HG03432 (cell line): ENCODE measurements around the gene SEC22A.

ENCODE experiments used
- ATAC-seq: cut with Tn5 transposase; IDR thresholded peaks from one replicate; pipeline ENCODE4 v1.9.1; 2021; ENCODE audit warnings: mild to moderate bottlenecking, moderate library complexity; ENCODE audit not compliant: unreplicated experiment

The SEC22A gene

DNA sequence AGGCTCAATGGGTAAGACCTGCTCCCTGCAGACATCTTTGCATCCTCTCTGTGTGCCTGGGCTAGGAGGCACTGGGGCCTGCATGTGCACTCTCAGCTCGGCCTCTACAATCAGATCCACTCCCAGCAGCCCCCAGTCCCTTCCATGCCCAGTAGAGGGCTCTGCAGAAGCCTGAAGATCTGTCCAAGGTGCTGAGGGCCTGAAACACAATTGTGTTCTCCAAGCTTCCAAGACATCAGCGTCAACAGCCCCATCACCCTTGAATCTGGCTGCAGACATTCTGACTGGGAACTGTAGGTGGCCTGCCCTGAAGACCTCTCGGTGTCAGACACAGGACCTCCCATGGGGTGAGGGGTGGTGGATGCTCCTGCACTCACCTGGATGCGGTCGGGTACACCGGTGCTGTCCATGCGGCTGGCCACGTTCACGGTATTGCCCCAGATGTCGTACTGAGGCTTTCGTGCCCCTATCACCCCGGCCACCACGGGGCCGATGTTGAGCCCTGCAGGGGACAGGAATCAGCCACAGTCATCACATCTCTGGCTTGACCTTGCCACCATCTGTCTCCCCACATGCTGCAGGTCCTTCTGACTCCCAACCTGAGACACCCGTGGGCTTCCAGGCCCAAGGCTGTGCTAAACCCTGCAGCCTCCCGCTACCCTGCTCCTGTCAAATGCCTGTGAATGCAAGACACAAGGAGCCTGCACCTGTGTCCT, 84.7 kb downstream of the SEC22A start:
- ATAC-seq, result peak; percentile 60

DNA sequence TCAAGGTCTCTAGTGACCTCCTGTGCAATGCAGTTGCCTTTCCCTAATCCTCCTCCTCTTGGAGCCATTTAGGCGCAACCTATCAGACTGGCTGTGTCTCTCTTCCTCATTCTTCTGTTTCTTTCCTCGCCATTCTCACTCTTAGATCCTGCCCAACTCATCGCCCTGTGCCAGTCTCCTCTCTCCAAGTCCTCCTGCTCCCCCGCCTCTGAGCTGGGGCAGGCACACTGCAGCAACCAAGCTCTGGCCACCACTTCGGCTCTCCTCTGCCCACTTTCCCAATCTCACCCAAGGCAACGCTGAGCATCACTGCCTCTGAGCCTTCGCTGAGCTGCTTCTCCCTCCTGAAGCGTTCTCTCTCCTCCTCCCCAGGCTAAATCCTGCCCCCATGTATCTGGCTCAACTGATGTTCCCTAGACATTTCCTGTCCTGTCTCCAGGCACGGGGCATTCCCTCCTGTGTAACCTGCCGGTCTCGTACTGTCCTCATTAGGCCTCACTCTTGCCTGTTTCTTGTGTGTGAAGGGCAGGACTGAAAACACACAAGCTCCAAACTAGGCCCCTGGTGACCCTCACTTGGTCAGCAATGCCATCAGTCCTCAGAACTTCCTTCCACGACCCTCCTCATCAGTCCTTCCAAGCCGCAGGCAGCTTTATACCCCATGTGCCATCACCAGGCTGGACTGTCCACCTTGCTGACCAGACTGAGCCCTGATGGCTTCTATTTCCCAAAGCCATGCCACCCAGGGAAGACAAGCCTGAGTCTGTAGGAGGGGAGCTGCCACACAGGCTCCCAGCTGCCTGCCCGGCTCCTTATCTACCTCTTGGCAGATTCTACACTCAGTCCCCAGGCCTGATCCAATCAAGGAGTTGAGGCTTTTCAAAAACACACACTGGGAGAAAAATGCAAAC, 85.6 kb downstream of the SEC22A start:
- no peak for ATAC-seq

DNA sequence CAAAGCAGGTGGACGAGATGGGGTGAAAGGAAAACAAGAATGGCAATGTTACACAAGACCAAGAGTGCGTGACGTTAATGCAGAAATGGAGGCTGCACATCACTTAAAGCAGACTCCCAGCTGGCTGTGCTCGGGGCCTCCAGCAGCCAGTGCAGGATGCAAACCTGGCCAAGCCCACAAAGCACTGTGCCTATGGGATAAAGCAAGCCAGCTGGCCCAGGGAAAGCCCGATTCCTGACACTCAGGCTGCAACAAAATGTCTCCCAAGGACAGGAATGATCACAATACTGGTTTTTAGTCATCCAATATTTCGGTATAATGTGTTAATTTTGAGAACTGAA, 86.2 kb downstream of the SEC22A start:
- no peak for ATAC-seq

DNA sequence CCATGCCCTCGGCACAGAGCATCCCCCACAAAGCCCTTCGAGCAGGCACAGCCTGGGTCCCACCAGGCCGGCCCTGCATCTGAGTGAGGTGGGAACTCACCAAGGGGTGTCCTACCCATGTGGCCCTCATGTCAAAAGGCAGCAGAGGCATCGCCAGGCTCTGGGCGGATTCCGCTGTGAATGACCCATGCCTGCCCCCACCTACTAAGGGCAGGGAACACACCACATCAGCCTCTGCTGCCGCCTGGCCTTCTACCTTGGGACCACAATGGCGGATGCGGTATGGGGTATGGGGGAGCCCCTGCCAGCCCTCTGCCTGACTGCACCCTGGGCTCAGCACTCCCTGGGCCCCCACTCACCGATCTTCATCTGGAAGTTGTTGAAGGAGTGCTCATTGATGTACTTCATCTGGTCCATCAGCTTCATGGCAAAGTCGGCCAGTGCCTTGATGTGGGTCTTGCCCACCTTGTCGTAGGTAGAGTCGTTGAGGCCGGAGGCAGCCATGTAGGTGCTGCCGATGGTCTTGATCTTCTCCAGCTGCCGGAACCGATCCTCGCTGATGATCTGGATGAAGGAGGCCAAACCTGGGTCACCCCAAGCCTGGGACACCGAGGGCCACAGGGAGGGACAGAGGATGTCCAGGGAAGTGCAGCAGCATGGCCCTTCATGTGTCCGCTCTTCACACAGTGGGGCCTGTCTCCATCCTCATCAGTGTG, 87.8 kb downstream of the SEC22A start:
- no peak for ATAC-seq

DNA sequence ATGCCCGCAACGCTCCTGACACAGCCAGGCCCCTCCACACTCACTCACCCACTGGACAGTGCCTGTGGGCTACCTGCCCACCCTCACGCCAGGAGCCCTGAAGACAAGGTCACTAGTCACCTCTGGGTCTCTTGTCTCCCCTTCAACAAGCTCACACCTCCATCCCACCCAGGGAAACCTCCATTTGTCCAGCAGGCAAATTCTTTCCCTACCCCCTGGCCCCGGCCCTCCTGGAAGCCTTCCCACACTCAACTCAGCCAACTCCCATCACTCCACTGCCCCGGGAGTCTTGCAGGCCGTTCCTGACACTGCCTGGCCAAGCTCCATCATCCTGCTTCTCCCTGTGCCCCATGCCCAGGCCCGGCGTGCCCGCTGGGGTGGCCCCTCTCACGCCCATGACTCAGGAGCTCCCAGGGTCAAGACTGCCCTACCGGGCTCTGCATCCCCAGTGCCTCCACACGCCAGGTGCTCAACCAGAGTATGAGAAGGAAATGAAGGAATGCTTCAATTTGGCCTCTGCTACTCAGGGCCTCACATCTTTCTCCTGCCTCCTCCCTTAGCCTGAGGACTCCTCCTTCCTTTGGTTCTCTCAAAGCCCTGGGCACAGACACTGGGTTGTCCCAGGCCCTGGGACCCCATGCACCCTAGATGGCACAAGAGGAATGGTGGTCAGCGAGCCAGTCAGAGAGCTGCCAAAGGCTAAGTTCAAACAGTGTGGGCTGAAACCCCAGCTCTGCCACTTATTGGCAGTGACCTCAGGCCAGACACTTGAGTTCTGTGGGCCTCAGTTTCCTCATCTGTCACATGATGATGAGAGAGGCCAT, 88.6 kb downstream of the SEC22A start:
- no peak for ATAC-seq

DNA sequence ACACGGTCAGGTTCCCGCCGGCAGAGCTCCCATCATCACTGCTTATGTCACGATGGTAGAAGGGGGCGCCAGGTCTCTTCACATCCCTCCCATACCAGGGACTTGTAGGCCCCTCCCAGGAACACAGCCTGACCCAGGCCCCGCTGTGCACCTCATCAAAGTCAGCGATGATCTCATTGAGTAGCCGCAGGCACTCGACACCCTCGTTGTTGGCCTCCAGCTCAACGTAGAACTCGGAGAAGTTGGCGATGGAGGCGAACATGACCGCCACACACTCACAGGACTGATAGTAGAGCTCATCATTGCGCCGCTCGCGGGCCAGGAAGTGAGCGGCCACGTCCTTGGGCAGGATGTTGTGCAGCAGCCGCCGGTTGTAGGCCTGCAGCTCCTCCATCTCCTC, 89.2 kb downstream of the SEC22A start:
- no peak for ATAC-seq

DNA sequence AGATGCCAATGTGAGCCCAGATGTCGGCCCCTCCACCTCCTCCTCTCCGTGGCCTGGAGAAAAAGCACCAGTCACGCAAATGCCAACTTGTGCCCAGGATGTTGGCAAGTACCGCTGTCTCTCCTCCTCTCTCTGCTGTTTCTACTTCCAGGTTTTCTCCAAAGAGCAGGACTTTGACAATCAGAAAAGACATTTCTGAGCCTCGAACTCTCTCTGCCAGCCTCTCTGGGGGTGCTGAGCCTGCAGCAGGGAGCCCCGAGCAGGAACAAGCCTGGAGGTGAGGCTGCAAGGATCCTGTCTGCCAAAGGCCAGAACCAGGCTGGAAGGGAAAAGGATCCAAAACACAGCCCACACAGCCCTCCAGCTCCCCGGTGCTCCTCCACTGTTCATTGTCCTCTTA, 89.7 kb downstream of the SEC22A start:
- ATAC-seq, result no peak

DNA sequence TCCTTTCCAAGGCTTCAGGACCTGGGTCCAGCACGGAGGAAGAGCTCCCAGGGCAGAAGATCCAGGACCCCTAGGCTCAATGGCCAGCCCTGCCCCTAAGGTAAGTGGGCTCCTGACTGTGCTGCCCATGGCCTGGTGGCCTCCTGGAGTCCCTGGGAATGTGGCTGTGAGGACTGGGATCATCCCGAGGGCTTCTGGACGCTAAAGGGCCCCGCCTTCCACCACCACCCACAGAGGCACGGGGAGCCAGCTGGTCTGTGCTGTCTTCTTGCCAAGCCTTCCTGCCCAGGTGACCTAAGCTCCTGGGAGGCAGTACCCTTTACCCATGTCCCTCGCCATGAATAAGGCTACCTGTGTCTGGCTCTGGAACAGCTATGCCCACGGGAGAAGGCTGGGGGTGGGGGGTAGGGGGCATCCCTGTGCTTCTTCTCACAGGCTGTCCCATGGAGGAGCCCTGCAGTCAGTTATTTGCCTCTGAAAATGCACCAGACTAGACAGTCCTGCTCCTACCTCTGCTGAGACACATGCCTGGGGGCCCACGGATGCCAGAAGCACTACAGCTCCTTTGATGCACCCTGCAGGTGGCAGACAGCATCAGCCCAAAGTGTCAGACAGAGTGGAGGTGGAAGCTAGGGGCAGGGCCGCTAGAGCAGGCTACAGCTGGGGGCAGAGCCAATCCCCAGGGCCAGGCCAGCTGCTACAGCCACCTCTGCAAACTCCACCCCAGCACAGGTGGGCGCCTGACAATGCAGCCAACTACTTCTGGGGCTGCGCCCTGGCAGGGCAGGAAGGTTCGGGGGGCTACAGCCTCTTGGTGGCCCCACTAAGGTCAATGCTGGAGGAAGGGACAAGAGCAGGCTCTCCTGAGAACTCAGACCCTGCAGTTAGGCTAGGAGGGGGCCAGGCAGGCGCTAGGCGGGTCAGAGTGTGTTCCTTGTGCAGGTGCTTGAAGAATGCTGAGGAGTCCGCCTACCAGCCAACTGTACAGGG, 90.9 kb downstream of the SEC22A start:
- no peak for ATAC-seq

DNA sequence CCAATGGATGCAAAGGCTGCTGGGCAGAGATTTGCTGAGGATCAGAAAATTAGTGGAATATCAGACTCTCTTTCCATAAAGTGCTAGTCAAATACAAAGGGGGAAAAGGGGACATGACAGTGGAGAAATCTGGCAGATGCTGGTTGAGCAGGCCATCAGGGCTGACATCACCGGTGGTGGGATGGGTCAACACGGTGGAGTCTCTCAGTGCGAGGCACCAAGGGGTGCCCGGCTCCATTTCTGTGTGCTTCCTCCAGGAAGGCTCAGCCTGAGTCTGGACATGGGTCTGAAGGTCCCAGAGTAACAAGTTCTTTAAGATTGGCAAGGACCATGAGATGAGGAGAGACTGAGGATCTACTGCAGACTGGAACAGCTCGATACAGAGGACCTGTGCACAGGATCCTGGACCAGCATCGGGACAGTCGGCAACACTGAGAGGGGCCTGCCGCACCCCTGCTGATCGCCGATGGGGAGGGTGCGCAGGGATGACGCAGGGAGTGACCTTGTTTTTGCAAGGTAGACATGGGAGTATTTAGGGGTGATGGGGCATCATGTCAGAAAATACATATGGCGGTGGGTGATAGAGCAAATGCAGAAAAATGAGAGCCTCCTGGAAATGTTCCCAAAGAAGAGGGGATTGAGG, 92.7 kb downstream of the SEC22A start:
- ATAC-seq, result no peak

DNA sequence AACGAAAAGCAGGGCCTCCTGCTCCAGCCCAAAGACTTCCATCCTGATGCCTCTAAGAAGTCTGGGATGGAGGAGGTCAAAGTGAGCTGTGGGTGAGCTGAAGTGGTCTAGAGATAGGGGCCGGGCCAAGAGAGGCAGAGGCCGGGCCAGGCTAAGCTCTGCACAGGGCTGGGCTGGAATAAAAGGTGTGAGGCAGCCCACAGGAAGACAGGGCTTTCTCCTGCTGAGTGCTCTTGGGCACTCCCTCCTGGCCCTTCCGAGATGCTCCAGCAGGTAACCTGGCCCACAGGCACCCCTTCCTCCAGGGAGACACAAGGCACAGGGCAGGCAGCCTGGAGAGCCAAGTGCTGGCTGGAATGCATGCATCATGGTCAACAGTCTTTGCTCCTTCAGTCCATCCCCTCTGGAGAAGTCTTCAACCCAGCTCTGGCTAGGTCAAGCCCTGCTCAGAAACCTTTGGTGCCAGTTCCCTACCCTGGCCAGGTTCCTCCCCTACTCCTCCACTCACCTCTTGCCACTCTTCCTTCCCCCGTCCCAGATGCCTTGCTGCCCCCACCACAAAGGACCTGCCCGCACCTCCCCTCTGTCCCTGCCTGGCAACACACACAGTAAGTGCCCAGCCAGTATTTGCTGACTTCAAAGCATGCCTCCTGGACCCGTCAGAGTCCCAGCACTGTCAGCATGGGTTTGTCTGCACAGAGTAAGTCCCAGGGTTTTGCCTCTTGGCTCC, 93.6 kb downstream of the SEC22A start:
- ATAC-seq, result no peak

DNA sequence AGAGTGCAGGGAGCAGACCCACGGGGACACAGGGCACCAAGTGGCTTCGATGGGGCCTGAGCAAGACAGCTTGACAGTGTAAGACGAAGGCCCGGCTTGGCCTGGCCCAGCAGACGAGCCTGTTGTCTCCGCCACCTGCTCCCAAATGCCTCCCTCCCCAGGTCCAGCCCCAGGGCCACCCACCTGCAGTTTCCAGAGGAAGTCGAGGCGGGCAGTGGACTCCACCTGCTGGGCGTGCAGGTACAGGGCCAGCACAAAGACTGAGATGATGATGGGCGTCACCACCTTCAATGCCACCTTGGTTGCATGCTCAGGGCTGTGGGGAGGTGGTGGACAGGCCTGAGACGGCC, 94.1 kb downstream of the SEC22A start:
- no peak for ATAC-seq

DNA sequence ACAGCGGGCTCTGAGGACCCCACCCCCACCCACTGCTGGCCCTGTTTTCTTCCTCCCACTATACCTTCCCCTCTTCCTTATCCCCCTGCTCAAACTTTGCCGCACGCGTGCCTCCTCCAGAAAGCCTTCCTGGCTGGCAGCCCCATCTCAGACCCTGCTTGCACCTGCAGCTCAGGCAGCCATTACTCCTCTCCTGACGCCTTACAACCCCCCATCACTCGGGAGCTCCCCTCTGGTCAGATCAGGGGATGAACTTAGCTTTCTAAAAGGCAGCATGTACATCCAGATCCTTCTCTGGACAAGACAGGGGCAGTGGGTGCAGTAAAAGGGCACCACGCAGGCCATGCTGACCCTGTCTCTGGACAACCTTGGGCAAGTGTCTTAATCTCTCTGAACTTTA, 94.5 kb downstream of the SEC22A start:
- no peak for ATAC-seq

DNA sequence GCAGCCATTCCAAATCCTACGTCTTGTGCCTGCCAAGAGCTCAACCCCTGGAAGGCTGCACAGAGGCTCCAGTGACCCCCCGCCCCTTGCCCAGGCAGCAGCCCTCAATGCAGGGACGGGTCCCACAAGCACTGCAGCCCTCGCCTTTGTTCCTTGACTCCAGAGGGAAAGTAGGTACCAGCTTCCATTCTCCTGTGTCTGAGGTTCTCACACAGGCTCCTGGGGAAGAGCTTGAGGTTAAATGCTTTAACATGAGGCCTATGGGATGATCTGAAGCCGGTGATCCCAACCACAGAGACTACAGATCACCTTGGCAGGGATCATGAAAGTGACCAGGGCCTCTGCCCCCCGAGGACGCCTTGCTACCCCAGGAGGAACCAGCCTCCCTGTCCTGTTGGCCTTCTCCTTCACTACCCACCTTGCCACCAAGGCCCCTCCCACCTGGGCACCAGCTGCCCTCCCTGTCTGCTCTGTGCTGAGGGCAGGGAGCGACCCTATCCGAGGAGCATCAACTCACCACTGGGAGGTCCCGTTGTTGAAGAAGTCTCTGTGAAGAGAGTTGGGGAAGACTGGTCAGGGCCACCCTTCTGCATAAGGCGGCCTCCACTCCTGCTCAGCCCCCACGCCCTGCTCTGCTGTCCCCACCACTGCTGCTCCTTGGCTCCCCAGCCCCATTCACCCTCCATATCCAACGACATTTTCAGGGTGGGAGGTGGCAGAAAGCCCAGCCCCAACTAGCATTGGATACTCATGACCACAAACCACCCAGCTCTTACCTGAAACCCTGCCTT, 95.3 kb downstream of the SEC22A start:
- ATAC-seq, result no peak

DNA sequence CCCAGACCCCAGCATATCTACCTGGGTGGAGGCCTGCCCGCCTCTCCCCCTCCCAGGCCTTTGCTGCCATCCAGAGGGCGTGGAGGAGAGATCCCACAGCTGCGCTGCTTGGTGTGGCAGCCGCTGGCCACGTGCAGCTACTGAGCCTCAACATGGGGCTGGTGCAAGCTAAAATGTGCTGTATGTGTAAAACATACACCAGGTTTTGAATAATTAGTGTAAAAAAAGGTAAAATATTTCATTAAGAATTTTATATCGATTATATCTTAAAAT, 95.8 kb downstream of the SEC22A start:
- no peak for ATAC-seq

DNA sequence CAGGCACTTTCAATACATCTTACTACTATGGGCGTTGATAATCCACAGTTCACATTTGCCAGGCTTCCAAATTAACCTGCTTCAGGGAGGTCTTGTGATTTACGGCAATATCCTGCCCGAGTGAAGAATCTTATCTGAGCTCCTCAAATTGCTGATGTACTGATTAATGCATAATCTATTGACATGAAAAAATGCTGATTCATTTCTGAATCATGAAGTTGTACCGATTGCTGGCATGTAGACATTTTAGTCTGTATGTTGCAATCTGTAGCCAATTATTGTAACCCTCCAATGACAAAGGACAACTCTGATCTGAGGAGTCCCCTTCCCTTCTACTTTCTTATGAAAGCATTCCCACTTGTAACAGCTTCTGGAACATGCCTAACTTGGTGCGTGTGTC, 97.2 kb downstream of the SEC22A start:
- no peak for ATAC-seq

DNA sequence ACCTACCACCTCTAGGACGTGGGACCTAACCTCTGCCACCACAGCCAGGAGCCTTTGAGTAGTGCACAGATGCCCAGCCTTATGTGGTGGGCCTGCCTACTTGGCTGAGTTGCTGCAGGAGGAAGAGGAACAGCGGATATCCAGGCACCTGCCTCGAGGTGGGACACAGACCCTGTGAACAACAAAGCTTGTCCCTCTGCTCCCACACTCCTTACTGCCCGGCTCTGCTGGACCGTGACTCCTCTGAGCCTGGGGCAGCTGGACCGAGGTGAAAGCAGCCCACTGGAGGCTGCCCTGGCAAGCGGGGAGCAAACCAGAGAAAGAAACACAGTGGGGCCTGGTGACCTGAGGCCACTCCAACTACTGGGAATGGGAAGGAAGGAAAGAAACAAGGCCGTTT, 97.8 kb downstream of the SEC22A start:
- no peak for ATAC-seq

DNA sequence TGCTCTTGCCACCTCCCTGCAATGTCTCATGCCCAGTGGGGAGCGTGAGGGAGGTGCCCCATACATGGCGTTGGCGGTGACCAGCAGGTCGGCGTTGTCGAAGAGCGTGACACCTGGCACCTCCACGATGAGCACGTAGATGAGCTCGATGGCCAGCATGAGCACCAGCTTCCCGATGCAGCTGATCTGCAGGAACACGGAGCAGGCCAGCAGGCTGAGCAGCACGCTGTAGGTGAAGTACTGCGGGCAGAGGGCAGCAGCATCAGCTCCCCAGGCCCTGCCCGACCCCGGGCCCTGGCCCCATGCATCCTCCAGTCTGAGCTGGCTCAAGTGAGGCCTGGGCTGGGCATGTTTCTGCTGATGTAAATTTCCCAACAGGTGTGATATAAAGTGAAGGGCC, 98.3 kb downstream of the SEC22A start:
- ATAC-seq, result no peak

DNA sequence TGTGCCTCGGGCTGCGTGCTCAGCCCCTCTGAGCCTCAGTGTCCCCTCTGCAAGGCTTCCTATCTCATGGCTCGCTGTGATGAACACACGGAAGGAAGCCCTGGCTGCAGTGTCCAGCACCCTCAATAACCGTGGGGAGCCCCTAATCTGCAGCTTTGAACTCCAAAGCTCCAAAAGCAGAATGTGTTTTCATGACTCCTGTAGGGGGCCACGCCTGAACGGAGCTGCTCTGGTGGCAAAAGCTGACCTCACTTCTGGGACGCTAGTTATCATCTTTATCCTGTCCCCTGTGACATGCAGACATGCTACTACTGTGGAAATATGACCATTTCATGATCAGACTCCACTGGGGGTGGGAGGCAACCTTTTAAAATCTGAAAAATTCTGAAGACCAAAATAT, 98.8 kb downstream of the SEC22A start:
- no peak for ATAC-seq
